GM10248 (cell line): ENCODE results near the gene CELF4.
A peak's percentile ranks its signal among the peaks of the same experiment; 100 is the strongest.

Experiments used
- CTCF ChIA-PET: fragments of 300-600 bp; sonication (Branson Sonifier 250); formaldehyde crosslinking; extraction: SDS; loops from one replicate; lab custom pipeline; 2021; ENCODE audit warnings: antibody characterized with exemption; lab: Yijun Ruan, JAX
- POLR2A ChIA-PET: fragments of 350-650 bp; sonication (Branson Sonifier 250); formaldehyde crosslinking; extraction: SDS; loops from one replicate; lab custom pipeline; 2020; ENCODE audit warnings: antibody characterized with exemption; lab: Yijun Ruan, JAX
- DNase-seq: peaks from one replicate; pipeline ENCODE4 v3.0.0; 2012; ENCODE audit errors: extremely low spot score
- TF ChIP-seq, protein P1 (sequence below): IDR thresholded peaks from 2 replicates; pipeline ENCODE4 v1.5.1; 2012; ENCODE audit warnings: mild to moderate bottlenecking, low read depth; ENCODE audit errors: extremely low read depth, missing control alignments, control extremely low read depth

The CELF4 gene

DNA sequence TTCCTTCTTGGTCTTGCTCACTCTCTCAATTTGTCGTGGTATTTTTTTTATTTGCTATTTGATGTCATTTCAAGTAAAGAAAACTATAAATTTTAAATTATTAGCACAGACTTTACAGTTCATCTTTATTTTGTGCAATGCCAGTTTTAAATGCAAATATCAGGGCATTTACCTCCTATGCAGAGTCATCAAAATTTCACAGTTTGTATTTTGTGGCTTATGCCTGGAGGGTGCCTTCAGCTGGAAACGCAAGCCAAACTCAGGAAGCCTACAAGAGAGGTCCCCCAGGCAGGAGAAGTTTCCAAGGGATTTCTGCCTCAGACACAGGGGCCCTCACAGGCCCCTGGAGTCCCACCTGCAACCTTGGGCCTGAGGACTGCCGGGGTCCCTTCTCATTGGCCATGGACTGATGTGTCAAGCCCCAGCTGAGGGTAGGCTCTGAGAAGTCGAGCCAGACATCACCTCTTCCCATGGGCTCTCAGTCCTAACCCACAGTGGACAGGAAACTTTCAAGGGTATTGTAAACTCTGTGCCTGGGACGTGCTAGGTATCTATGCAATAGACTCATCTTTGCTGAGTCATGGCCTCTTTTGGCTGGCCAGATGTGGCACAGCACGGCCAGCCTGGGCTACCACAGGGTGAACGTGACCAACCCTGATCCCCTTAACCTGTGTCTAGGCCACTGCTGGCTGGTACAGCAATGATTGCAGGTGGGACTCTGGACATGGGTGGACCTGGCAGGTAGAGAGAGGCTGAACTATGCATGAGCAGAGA, 236.5 kb downstream of the CELF4 start:
- no peak for DNase-seq
- TF ChIP-seq, protein P1, sequence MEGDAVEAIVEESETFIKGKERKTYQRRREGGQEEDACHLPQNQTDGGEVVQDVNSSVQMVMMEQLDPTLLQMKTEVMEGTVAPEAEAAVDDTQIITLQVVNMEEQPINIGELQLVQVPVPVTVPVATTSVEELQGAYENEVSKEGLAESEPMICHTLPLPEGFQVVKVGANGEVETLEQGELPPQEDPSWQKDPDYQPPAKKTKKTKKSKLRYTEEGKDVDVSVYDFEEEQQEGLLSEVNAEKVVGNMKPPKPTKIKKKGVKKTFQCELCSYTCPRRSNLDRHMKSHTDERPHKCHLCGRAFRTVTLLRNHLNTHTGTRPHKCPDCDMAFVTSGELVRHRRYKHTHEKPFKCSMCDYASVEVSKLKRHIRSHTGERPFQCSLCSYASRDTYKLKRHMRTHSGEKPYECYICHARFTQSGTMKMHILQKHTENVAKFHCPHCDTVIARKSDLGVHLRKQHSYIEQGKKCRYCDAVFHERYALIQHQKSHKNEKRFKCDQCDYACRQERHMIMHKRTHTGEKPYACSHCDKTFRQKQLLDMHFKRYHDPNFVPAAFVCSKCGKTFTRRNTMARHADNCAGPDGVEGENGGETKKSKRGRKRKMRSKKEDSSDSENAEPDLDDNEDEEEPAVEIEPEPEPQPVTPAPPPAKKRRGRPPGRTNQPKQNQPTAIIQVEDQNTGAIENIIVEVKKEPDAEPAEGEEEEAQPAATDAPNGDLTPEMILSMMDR, result no peak
- ChIA-PET CTCF (no interaction called here), POLR2A (no interaction called here)

DNA sequence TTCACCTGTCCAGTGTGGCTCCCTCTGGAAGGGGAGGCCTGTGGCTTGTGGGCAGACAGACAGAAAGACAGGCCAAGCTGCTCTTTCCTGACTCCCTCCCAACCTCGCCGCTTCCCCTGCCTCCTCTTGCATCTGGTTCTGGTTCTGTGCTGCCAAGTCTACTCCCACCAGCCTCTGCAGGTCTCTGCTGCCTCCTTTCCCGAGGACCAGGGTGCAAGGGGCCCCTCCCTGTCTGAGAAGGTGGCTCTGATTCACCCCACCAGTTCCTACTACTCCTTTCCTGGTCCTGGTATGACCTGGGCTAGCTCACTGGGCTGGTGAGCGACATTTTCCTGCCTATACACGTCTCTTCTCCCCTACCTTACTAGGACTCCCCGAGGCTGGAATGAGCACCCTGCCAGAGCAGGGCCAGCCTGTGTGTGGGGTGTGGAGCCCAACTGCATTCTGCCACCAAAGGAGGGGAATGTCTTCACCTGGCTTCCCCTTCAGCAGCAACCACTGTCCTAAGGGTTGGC, 238.5 kb downstream of the CELF4 start:
- DNase-seq, result no peak
- ChIA-PET CTCF (interaction anchor here (1.2 to 1.8 kb wide), 3 partner anchors 9 to 19 kb away, joined by 3 to 8 read pairs (median 3); no protein-coding TSS in a partner anchor), POLR2A (no interaction called here)
- TF ChIP-seq, protein P1, result no peak

DNA sequence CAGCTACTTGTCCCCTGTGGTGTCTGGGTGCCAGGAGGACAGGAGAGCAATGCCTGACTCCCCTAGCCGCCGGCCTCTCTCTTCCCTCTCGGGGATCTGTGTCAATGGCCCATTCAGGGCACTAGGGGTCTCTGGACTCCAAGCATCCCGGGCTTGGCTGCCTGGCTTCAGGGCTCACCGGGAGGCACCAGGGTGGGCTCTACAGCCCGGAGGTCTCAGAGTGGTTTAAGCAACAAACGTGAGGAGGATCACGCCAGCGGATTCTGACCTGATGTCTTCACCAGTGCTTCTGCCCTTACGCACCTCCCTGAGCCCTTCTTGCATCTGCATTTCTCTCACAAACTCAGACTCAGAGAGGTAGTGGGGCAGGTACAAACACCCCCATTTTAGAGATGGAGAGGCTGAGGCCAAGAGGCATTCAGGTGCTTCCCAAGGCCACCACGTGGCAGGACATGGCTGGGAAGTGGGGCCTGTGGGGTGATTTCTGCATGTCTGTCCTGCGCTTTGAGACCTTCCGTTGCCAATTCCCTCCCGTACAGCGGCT, 243.0 kb downstream of the CELF4 start:
- TF ChIP-seq, protein P1, result peak; percentile 58
- POLR2A ChIA-PET, result no interaction called here
- CTCF ChIA-PET, result interaction anchor here (0.8 to 2.4 kb wide), 7 partner anchors 10 to 28 kb away, joined by 3 to 9 read pairs (median 3); no protein-coding TSS in a partner anchor
- DNase-seq, result peak; percentile 65

DNA sequence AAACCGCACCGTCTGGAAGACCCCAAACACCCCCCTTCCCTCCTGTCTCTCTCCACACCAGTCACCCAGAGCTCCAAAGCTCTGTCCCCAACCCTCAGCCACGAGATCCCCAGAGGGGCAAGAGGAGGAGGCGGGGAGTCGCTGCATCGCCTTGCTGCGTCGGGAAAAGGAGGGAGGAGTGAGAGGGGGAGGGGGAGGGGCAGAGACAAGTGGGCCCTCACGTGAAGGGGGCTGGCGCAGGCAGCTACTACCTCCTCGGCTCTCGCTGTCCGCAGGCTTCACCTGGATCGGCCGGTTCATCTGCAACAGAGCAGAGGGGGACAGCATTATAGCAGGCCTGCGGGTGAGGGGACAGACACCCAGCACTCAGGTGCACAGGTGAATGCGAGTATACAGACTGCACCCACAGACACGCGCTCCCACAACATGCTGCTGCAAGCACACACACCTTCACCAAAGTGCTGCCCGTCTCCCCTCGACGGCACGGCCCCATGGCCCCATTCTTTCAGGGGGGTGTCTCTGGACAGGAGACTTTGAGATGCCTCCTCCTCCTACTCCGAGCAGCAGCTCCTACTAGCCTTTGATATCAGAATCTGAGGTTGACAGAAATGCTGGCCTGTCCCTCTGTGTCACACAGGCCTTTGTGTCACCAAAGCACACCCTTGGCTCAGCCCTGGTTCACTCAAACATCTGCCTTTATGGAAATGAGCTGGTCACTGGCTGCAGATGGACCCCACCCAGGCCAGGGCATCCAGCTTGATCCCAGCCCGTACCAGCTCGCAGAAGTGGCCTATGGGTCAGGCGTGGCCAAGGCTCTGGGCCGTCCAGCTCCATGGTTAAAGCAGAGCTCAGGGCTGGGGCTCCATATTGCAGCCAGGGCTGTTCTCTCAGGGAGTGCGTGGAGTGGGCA, 243.8 kb downstream of the CELF4 start:
- POLR2A ChIA-PET, result no interaction called here
- DNase-seq, result no peak
- TF ChIP-seq, protein P1, result no peak
- CTCF ChIA-PET, result interaction anchor here (0.7 to 2.4 kb wide), 9 partner anchors 9 to 195 kb away, joined by 3 to 9 read pairs (median 3); no protein-coding TSS in a partner anchor

DNA sequence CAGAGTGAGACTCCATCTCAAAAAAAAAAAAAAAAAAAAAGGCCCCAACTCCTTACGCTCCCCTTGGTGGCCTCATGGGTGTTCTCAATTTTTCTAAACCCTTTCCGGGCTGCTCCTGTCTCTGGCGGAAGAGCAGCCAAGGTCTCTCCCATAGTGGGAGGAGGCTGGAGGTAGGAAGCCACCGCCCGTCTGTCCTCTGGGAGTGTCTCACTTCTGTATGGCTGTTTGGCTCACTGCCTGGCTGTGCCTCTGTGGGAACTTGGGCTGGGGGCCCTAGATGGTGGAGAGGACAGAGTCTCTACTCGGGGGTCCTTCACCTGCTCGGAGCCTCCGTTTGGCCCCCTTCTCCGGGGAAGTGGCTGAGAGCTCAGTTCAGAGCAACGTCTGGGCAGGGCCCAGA, 245.3 kb downstream of the CELF4 start:
- no peak for DNase-seq
- POLR2A ChIA-PET, result no interaction called here
- TF ChIP-seq, protein P1, result no peak
- CTCF ChIA-PET, result interaction anchor here (2.4 kb wide), 1 partner anchor 23 kb away, joined by 9 read pairs; no protein-coding TSS in a partner anchor
